ENCODE results near the gene CGN.
A peak's percentile ranks its signal among the peaks of the same experiment; 100 is the strongest.

Gene CGN

GRCh38 chr1:151495316-151495715, 15.9 kb upstream of the CGN start:
- TF ChIP-seq CTCF (conservative IDR thresholded peaks at IDR 0.05; ENCODE audit: control insufficient read depth, insufficient read depth, low read depth, low read length): no peak
- no peak overlapping the region for H3K4me3 ChIP-seq (ENCODE audit: control insufficient read depth, low read depth, low read length)
- no peak for DNase-seq (ENCODE audit: low read depth)

- DNase-seq (ENCODE audit: low read depth): no peak
- no peak overlapping the region for H3K4me3 ChIP-seq (ENCODE audit: control insufficient read depth, low read depth, low read length)
- no peak for TF ChIP-seq CTCF (conservative IDR thresholded peaks at IDR 0.05; ENCODE audit: control insufficient read depth, insufficient read depth, low read depth, low read length)
Observed at GRCh38 chr1:151499365-151499764, 11.8 kb upstream of the CGN start.

- DNase-seq (ENCODE audit: low read depth): no peak
- no peak overlapping the region for H3K4me3 ChIP-seq (ENCODE audit: control insufficient read depth, low read depth, low read length)
- TF ChIP-seq CTCF (conservative IDR thresholded peaks at IDR 0.05; ENCODE audit: control insufficient read depth, insufficient read depth, low read depth, low read length): no peak
Observed at GRCh38 chr1:151499930-151500329, 11.3 kb upstream of the CGN start.

GRCh38 chr1:151501474-151501873, 9.7 kb upstream of the CGN start:
- TF ChIP-seq CTCF (conservative IDR thresholded peaks at IDR 0.05; ENCODE audit: control insufficient read depth, insufficient read depth, low read depth, low read length): peak; percentile 30
- H3K4me3 ChIP-seq (ENCODE audit: control insufficient read depth, low read depth, low read length): no peak overlapping the region
- no peak for DNase-seq (ENCODE audit: low read depth)

- no peak for TF ChIP-seq CTCF (conservative IDR thresholded peaks at IDR 0.05; ENCODE audit: control insufficient read depth, insufficient read depth, low read depth, low read length)
- H3K4me3 ChIP-seq (ENCODE audit: control insufficient read depth, low read depth, low read length): no peak overlapping the region
- DNase-seq (ENCODE audit: low read depth): no peak
Observed at GRCh38 chr1:151502035-151502700, 9.0 kb upstream of the CGN start.

- no peak for TF ChIP-seq CTCF (conservative IDR thresholded peaks at IDR 0.05; ENCODE audit: control insufficient read depth, insufficient read depth, low read depth, low read length)
- no peak for DNase-seq (ENCODE audit: low read depth)
- no peak overlapping the region for H3K4me3 ChIP-seq (ENCODE audit: control insufficient read depth, low read depth, low read length)
Observed at GRCh38 chr1:151502859-151503780, 8.1 kb upstream of the CGN start.
